ENCODE measurements around the gene ZNF689. TPM values are rescaled to one million over a fixed set of nuclear protein-coding genes. Genes with fewer than 3 reads are reported as not detected.
"Not testable (repeated sequence)": the region's sequence is repeated elsewhere in the genome, so short reads cannot be mapped to it uniquely, and the experiment has no call there.

Gene ZNF689
- total RNA-seq, 2 donors from 2014 or later, result 6.8 to 6.9 TPM

DNA sequence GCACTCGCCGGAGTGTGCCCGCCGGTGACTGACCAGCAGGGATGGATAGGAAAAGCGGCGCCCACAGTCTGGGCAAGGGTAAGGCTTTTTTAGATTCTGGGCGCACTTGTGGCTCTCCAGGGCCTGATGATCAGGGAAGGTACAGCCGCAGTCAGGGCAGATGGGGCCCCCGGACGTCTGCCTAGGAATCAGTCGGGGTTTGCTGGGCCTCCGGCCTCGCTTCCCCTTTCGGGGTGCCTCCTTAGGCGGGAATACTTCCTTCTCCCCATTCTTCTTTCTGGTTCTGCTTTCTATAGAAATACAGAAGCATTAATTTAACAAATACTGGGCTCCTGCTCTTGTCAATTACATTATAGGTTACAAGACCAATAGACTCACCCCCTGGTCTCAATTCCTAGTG is 5.0 kb downstream of the ZNF689 start:
- no peak for ATAC-seq
- DNase-seq, result no peak
- intact Hi-C loops (cut with DNase I, micrococcal nuclease), result loop anchor here in 1 of 2 donors (10.0 kb wide), 1 partner anchor 180 kb away; no protein-coding TSS in a partner anchor

DNA sequence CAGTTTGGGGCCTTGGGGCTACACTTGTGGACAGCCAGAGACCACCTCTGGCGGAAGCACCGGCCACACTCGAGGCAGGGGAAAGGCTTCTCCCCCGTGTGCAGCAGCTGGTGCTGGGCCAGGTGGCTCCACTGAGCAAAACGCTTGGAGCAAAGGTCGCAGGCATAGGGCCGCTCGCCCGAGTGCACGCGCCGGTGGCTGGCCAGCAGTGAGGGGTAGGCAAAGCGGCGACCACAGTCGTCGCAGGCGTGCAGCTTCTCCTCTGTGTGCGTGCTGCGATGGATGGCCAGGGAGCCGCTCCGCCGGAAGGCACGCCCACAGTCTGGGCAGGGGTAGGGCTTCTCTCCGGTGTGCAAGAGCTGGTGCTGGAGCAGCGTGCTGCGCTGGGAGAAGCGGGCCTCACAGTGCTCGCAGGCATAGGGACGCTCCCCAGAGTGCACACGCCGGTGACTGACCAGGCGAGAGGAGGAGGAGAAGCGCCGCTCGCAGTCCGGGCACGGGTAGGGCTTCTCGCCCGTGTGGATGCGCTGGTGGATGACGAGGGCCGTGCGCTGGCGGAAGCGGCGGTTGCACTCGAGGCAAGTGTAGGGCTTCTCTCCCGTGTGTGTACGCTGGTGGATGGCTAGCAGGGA is 5.8 kb downstream of the ZNF689 start:
- intact Hi-C loops (cut with DNase I, micrococcal nuclease), result loop anchor here in 1 of 2 donors (10.0 kb wide), 1 partner anchor 180 kb away; no protein-coding TSS in a partner anchor
- DNase-seq (no peak), ATAC-seq (no peak)

DNA sequence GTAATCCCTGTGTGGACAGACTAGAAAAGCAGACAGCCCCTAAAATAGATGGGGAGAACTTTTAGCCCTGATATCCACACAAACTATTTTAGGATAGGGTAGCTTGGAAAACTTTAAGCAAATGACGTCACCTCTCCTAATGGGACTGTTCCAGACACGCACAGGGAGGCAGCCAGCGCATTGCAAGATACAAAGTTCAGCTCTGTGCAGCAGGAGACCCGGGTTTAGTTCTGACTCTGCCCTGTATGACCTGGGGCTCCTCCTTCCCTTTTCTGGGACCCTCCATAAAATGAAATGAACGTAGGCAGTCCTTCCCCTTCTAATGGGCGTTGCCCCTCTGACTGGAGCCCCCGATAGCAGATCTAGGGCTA is 6.3 kb downstream of the ZNF689 start:
- no peak for ATAC-seq
- intact Hi-C loops (cut with DNase I, micrococcal nuclease), result loop anchor here in 1 of 2 donors (10.0 kb wide), 1 partner anchor 179 kb away; no protein-coding TSS in a partner anchor
- no peak for DNase-seq

DNA sequence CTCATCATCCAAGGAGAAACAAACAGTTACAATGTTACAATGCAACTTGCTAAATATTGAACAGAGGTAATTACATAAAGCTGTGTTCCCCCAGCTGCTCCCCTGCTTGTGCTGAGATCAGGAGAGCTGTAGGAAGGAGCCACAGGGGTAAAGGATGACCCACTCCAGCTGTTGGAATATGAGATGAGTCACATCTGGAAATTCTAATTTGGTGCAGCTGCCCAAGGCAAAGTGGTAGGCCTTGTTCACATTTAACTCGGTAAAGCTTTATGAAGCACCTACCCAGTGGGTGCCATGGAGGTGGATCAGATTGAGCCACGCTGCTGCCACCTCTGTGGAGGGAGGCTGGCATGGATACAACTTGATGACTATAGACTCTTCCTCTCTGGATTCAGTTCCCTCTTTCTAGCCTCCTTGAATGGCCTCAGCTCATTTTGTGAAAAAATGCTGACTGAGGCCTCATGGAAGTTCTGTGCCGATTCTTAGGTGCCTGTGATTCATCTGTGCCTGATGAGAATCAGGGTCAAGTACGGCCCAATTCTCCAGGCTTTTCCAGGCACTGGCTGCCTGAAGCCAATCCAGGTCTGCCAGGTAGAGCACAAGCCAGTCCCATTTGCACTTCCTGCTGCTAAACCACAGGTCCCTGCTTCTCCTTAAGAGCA is 7.4 kb downstream of the ZNF689 start:
- intact Hi-C loops (cut with DNase I, micrococcal nuclease), result loop anchor here in 1 of 2 donors (10.0 kb wide), 1 partner anchor 178 kb away; no protein-coding TSS in a partner anchor
- DNase-seq, result no peak
- ATAC-seq, result no peak

DNA sequence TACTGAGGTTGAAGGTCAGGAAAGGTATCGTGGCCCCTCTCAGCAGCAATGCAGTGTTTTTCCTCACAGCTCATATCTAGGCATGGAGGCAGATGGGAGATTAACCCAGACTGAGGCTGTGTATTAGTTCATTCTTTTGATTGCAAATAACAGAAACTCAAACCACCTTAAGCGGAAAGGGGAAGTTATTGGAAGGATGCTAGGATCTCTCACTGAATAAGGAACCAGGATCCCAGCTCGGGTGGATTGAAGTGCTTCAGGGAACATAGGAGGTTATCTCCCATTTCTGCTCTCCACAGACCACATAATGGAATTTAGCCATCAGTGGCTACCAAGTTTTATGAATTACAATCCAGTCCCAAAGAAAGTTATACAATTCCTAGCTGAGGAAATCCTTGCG is 8.2 kb downstream of the ZNF689 start:
- ATAC-seq (no peak), DNase-seq (no peak)
- intact Hi-C loops (cut with DNase I, micrococcal nuclease), result loop anchor here in 1 of 2 donors (10.0 kb wide), 1 partner anchor 177 kb away; no protein-coding TSS in a partner anchor

DNA sequence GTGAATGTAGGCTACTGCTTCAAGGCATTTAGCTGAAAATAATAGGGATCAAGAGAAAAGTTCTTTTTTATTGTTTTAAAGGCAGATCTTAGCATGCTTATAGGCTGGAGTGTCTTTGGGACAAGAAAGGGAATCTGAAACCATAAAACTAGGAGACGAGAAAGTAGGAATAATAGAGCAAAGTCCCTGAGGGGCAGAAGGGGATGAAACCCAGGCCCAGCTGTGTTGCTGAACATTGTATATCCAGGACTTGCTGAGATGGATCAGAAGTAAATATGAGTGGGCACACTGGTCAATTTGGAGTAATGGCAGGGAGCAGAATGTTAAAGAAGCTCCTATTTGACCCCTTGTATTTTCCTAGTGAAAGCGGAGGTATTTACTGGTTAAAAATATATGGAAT is 9.3 kb downstream of the ZNF689 start:
- intact Hi-C loops (cut with DNase I, micrococcal nuclease), result loop anchor here in 1 of 2 donors (10.0 kb wide), 1 partner anchor 176 kb away; no protein-coding TSS in a partner anchor
- ATAC-seq, result no peak
- DNase-seq, result no peak

DNA sequence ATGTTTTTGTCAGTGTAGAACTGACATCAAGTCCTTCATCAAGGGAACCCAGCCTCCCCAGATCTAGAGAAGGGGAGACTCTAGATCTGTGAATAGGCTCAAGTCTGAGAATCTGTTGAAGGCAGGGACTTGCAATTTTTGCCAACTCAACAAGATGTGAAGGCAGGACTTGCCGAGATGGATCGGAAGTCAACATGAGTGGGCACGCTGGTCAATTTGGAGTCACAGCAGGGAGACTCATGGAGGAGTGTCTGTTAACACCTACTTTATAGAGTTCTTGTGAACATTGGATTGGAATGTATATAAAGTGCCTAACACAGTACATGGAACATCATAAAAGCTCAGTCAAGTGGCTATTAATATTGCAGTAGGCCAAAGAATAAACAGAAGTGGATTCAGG is 10.0 kb downstream of the ZNF689 start:
- no peak for ATAC-seq
- intact Hi-C loops (cut with DNase I, micrococcal nuclease), result loop anchor here in 1 of 2 donors (10.0 kb wide), 1 partner anchor 175 kb away; no protein-coding TSS in a partner anchor

DNA sequence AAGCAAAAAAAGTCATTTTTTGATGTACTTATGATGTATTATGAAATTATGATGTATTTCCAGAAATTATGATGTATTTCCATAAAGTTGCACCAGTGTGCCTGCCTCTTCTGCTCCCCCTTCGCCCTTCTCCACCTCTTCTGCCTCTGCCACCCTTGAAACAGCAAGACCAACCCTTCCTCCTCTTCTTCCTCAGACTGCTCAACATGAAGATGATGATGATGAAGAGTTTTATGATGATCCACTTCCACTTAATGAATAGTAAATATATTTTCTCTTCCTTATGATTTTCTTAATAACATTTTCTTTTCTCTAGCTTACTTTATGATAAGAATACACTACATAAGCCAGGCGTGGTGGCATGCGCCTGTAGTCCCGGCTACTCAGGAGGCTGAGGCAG is 17.3 kb downstream of the ZNF689 start:
- ATAC-seq (no peak), DNase-seq (no peak)
- intact Hi-C loops (cut with DNase I, micrococcal nuclease), result no loop called here

More for the DNA sequence above, 10.0 kb downstream of the ZNF689 start:
- no peak for DNase-seq

DNA sequence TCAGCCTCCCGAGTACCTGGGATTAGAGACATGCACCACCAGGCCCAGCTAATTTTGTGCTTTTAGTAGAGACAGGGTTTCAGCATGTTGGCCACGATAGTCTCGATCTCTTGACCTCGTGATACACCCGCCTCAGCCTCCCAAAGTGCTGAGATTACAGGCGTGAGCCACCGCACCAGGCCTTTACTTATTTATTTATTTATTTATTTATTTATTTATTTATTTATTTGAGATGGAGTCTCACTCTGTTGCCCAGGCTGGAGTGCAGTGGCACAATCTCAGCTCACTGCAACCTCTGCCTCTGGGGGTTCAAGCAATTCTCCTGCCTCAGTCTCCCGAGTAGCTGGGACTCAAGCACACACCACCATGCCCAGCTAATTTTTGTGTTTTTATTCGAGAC is 19.3 kb downstream of the ZNF689 start:
- intact Hi-C loops (cut with DNase I, micrococcal nuclease); ATAC-seq; DNase-seq: not testable (repeated sequence)

DNA sequence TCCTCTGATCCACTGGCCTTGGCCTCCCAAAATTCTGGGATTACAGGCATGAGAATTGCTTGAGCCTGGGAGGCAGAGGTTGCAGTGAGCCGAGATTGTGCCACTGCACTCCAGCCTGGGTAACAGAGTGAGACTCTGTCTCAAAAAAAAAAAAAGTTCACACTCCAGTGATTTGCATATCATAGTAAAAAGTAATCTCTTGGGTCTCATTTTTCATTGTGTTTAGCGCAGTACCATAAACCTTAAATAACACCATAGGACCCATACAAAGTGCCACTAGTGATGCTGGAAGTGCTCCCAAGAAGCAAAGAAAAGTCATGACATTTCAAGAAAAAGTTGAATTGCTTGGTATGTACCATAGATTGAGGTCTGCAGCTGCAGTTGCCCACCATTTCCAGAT is 20.6 kb downstream of the ZNF689 start:
- ATAC-seq; intact Hi-C loops (cut with DNase I, micrococcal nuclease); DNase-seq: not testable (repeated sequence)

DNA sequence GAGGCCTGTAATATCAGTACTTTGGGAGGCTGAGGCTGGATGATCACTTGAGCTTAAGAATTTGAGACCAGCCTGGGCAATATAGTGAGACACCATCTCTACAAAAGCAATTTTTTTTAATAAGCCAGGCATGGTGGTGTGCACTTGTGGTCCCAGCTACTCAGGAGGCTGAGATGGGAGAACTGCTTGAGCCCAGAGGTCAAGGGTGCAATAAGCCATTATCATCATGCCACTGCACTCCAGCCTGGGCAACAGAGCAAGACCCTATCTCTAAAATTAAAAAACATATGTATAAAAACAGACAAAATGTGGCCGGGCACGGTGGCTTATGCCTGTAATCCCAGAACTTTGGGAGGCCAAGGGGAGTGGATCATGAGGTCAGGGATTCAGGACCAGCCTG is 21.5 kb downstream of the ZNF689 start:
- DNase-seq, result no peak
- intact Hi-C loops (cut with DNase I, micrococcal nuclease), result no loop called here
- ATAC-seq, result no peak

DNA sequence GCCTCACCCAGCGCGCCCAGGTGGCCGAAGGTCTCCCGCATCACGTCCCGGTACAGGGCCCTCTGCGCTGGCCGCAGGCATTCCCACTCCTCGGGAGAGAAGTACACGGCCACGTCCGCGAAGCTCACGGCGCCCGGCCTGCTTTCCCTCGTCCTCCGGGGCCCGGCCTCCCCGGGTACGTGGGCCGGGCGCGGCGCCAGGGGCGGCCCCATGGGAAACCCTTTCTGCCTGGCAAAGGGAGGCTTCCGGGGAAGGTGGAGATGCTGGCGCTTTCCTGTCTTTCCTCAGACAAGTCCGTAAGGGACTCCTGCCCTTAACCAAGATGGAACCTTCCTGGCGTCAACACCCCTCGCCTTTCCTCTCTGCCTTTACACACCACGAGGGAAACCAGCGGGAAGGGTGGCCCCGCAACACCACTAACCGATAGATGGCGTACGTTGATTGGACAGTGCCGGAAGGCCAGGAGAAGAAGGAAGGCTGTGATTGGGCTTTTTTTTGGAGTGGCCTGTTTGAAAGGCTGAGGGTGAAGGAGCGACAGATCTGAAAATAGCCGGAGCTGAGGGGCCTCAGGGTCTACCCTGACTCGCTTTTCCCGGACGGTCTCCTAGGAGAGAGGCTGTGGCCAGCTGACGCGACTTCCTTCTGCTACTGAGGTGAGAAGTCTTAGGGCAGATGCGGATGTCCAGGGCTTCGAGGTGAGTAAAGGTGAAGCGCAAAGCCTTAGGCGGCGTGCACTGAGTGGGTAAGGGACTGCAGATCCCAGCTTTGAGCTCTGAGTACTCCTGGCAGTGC is 24.6 kb downstream of the ZNF689 start, which contains the start of gene ZNF785:
Gene ZNF785 (minus strand): TSS at position 298 of the 792 bp plus-strand sequence. CDS start 86 bp downstream, at position 212.
- DNase-seq, result peak; percentile 92 to 98
- peak; percentile 91 for ATAC-seq
- intact Hi-C loops (cut with DNase I, micrococcal nuclease), result no loop called here

DNA sequence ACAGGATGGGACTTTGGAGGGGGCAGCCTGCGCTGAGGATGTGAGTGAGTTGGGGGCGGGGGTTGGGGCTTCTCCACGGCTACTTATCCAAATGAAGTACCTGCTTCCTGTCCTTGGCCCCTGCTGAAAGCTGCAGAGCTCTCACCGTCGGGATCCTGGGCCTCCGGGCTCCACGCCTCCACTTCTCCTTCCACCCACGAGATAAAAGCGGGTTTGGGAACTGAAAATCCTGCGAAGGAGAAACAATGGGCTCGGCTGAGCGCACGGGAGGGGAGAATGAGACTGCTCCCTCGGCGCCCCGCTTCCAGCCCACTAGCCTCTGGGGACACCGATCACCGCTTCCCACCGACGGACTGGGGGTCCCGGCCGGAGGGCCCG is 25.2 kb downstream of the ZNF689 start:
- intact Hi-C loops (cut with DNase I, micrococcal nuclease), result no loop called here

DNA sequence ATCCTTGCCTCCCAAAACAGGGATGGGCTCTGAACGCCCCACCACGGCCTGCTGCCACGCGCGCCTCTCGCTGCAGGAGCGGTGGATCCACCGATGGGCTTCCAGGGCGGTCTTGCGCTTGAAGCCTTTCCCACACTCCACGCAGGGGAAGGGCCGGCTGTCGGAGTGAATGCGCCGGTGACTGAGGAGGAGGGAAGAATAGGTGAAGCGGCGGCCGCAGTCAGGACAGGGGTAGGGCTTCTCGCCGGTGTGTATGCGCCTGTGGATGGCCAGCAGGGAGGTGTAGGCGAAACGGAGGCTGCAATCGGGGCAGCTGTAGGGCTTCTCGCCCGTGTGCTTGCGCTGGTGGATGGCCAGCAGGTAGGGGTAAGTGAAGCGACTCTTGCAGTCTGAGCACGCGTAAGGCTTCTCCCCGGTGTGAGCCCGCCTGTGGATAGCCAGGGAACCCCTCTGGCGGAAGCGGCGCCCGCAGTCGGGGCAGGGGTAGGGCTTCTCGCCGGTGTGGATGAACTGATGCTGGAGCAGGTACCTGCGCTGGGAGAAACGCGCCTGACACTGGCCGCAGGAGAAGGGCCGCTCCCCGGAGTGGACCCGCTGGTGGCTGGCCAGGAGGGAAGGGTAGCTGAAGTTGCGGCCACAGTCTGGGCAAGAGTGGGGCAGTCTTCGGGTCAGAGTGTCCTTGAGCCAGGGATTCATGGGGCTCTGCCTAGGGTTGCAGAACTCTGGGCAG is 27.4 kb downstream of the ZNF689 start:
- intact Hi-C loops (cut with DNase I, micrococcal nuclease), result no loop called here
- ATAC-seq (no peak), DNase-seq (no peak)

More for the DNA sequence above, 25.2 kb downstream of the ZNF689 start:
- ATAC-seq, result peak; percentile 15
- no peak for DNase-seq

DNA sequence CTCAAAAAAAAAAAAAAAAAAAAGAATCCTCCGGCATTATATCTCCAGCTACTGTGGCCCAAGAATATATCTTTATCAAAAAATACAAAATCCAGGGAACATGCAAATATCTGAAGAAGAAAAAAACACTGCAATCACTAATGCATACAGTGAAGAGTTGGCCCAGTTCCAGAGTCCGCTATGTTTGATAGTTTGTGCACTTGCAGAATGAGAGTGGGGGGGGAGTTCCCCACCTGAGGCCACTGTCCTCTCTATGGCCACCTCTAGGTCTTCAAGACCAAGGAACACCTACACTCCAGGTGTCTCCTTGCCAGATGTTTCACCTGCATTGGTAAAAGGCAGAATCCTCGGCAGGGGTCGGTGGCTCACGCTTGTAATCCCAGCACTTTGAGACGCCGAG is 28.7 kb downstream of the ZNF689 start:
- DNase-seq (no peak), ATAC-seq (no peak)
- intact Hi-C loops (cut with DNase I, micrococcal nuclease), result no loop called here

DNA sequence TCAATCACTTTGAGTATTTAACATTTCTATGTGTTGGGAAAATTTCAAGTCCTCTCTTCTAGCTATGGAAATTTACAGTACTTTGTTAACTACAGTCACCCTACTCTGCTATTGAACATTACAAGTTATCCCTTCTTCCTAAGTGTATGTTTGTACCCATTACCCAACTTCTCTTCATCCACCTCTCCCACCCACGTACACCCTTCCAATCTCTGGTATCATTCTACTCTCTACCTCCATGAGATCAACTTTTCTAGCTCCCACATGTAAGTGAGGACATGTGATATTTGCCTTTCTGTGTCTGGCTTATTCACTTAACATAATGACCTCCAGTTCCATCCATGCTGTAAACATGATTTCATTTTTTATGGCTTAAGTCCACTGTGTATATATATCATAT is 35.5 kb downstream of the ZNF689 start:
- no peak for ATAC-seq
- intact Hi-C loops (cut with DNase I, micrococcal nuclease), result no loop called here
- DNase-seq, result no peak

DNA sequence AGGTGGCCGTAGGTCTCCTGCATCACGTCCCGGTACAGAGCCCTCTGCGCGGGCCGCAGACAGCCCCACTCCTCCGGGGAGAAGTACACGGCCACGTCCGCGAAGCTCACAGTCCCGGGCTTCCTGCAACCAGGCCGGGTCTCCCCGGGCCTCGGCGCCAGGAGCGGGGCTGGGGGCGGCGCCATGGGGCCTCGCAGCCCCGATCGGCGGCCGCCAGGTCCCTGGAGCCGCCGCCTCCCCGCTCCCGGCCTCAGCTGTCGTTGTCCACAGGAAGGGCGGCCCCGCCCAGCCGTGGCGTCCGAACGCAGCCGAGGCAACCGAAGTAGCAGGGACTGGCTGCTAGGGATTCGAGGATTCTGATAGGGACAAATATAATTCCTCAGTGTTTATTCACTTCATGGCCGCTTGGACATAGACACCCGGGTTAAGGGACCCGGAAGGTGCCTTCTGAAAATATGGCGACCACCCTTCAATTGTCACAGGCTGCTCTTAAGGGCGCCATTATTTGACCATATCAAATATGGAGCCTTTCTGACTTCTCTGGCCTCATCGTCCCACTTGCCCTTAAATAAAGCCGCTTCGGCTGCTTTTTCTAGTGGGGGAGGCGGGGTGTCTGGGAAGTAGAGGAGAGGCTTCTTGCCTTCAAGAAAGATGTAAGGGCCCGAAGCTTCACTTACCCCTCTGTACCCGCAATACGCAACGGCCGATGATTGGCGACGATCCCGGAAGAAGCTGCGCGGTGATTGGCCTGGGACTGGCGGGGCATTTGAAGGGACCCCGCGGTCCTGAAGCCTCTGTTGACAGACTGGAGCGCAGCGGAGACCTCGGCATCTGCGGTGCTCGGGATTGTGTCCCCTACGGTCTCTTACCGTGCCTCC is 38.5 kb downstream of the ZNF689 start, which contains the start of gene ZNF688:
Gene ZNF688 (minus strand): TSS at position 270 of the 878 bp plus-strand sequence. CDS start 85 bp downstream, at position 185.
- DNase-seq, result peak; percentile 94 to 97
- intact Hi-C loops (cut with DNase I, micrococcal nuclease), result no loop called here
- ATAC-seq, result peak; percentile 83

All from left colon (tissue), 2 donors.